ENCODE data around the gene SRP68. TPM values are rescaled to one million over a fixed set of nuclear protein-coding genes. Genes with fewer than 3 reads are reported as not detected.
A peak's percentile ranks its signal among the peaks of the same experiment; 100 is the strongest.

Gene SRP68
- total RNA-seq: 100 to 1,000 TPM; 106 to 108 TPM
- 54.9 TPM for polyA plus RNA-seq (2013, experiment 1 of 2)
- 60.0 TPM for polyA plus RNA-seq (2013, experiment 2 of 2)
- total RNA-seq: 32.2 to 124 (median 60.5) reads per million in 172 experiments

- Mint-ChIP-seq H3K27me3 (peaks cover 35% of the 10 kb centered on the region), H3K36me3 (ENCODE audit: low read depth) (peaks cover 35% of the 10 kb centered on the region), H3K27ac (peak within 1 kb of the TSS; percentile 91), H3K9me3 (no peaks in the 10 kb centered on the region), H3K4me1 (ENCODE audit: low read depth) (peaks cover 49% of the 10 kb centered on the region), H3K4me3 (peak within 1 kb of the TSS; percentile 95)
- Histone ChIP-seq H3K27me3 (ENCODE audit: control insufficient read depth in 1 of 2, insufficient read depth in 2 of 2, low read length in 2 of 2) (peaks cover 29 to 32% of the 10 kb centered on the region in 2 experiments), H3K4me3 (ENCODE audit: low read length) (peak within 1 kb of the TSS; percentile 99), H3K4me1 (ENCODE audit: insufficient read depth, low read length) (peaks cover 64% of the 10 kb centered on the region), H3K27ac (ENCODE audit: low read depth in 1 of 2, low read length in 2 of 2) (peak within 1 kb of the TSS; percentile 70 to 82), H3K36me3 (ENCODE audit: insufficient read depth, low read length) (peaks cover 20% of the 10 kb centered on the region), H3K9me3 (ENCODE audit: control insufficient read depth in 1 of 2, insufficient read depth in 1 of 2, low read length in 2 of 2) (peaks cover 0 to 20% of the 10 kb centered on the region in 2 experiments)
- intact Hi-C loops (cut with DNase I, micrococcal nuclease): loop anchor here in 1 of 2 experiments (1.0 kb wide), 1 partner anchor 281 kb away; the partner anchor contains the start of gene PRPSAP1
- TF ChIP-seq CTCF (IDR thresholded peaks at IDR 0.05): no peak
- ATAC-seq (ENCODE audit: poor library complexity): peak; percentile 79
- POLR2A ChIA-PET: interaction anchor here (0.8 to 1.8 kb wide), 4 partner anchors 9 to 196 kb away, joined by 3 to 10 read pairs (median 3); partner anchors contain the start of gene UBALD2
- peak; percentile 66 to 92 (median 82) for DNase-seq
- CTCF ChIA-PET: interaction anchor here (1.2 to 1.4 kb wide), 2 partner anchors 49 to 58 kb away, joined by 3 read pairs; no protein-coding TSS in a partner anchor
Observed at GRCh38 chr17:76072148-76072858, at the start of gene SRP68. SRP68 (minus strand) TSS chr17:76072517; CDS start chr17:76072491, 26 bp downstream.

GRCh38 chr17:76121932-76122430 lies 49.7 kb upstream of the SRP68 start:
- peak overlapping the region; percentile 52 for H3K4me3 ChIP-seq (ENCODE audit: low read length)
- Mint-ChIP-seq H3K27me3 (no peaks in the 10 kb centered on the region), H3K4me3 (no peak overlapping the region), H3K27ac (peak overlapping the region; percentile 42), H3K9me3 (no peaks in the 10 kb centered on the region), H3K36me3 (ENCODE audit: low read depth) (no peaks in the 10 kb centered on the region), H3K4me1 (ENCODE audit: low read depth) (peaks cover 17% of the 10 kb centered on the region)
- H3K36me3 ChIP-seq (ENCODE audit: insufficient read depth, low read length): no peaks in the 10 kb centered on the region
- intact Hi-C loops (cut with DNase I, micrococcal nuclease): loop anchor here (1.0 to 5.0 kb wide), 5 partner anchors 60 to 275 kb away; no protein-coding TSS in a partner anchor
- DNase-seq (peak in 3 of 14 experiments; percentile 21 to 49 (median 41)), ATAC-seq (ENCODE audit: poor library complexity) (peak; percentile 12)
- no peaks in the 10 kb centered on the region for H3K27me3 ChIP-seq (ENCODE audit: control insufficient read depth in 1 of 2, insufficient read depth in 2 of 2, low read length in 2 of 2)
- H3K9me3 ChIP-seq (ENCODE audit: control insufficient read depth in 1 of 2, insufficient read depth in 1 of 2, low read length in 2 of 2): no peaks in the 10 kb centered on the region
- CTCF ChIA-PET: interaction anchor here (0.6 to 9.6 kb wide), 50 partner anchors 13 to 232 kb away, joined by 3 to 130 read pairs (median 4); partner anchors contain the start of genes CDK3, FOXJ1, PRPSAP1 and SRP68
- no peak for TF ChIP-seq CTCF (IDR thresholded peaks at IDR 0.05)
- H3K4me1 ChIP-seq (ENCODE audit: insufficient read depth, low read length): peaks cover 31% of the 10 kb centered on the region
- no peak overlapping the region for H3K27ac ChIP-seq (ENCODE audit: low read depth in 1 of 2, low read length in 2 of 2)
- POLR2A ChIA-PET: interaction anchor here (0.9 to 4.5 kb wide), 6 partner anchors 30 to 158 kb away, joined by 3 to 43 read pairs (median 5); partner anchors contain the start of gene UBALD2

GRCh38 chr17:76120658-76121008 lies 48.3 kb upstream of the SRP68 start:
- no peak for ATAC-seq (ENCODE audit: poor library complexity)
- Histone ChIP-seq H3K4me1 (ENCODE audit: insufficient read depth, low read length) (peaks cover 25% of the 10 kb centered on the region), H3K27me3 (ENCODE audit: control insufficient read depth in 1 of 2, insufficient read depth in 2 of 2, low read length in 2 of 2) (no peaks in the 10 kb centered on the region), H3K4me3 (ENCODE audit: low read length) (no peak overlapping the region), H3K27ac (ENCODE audit: low read depth in 1 of 2, low read length in 2 of 2) (no peak overlapping the region), H3K9me3 (ENCODE audit: control insufficient read depth in 1 of 2, insufficient read depth in 1 of 2, low read length in 2 of 2) (no peaks in the 10 kb centered on the region), H3K36me3 (ENCODE audit: insufficient read depth, low read length) (no peaks in the 10 kb centered on the region)
- no peaks in the 10 kb centered on the region for H3K9me3 Mint-ChIP-seq
- no peaks in the 10 kb centered on the region for H3K36me3 Mint-ChIP-seq (ENCODE audit: low read depth)
- TF ChIP-seq CTCF (IDR thresholded peaks at IDR 0.05): no peak
- H3K4me3 Mint-ChIP-seq: no peak overlapping the region
- POLR2A ChIA-PET: interaction anchor here (0.6 to 4.5 kb wide), 5 partner anchors 25 to 159 kb away, joined by 3 to 43 read pairs (median 3); no protein-coding TSS in a partner anchor
- no peak overlapping the region for H3K27ac Mint-ChIP-seq
- no peaks in the 10 kb centered on the region for H3K27me3 Mint-ChIP-seq
- CTCF ChIA-PET: interaction anchor here (0.8 to 9.6 kb wide), 24 partner anchors 20 to 181 kb away, joined by 3 to 130 read pairs (median 6); partner anchors contain the start of genes FOXJ1, UBALD2 and ZACN
- no peak for DNase-seq
- peaks cover 5% of the 10 kb centered on the region for H3K4me1 Mint-ChIP-seq (ENCODE audit: low read depth)
- intact Hi-C loops (cut with DNase I, micrococcal nuclease): loop anchor here (1.0 to 5.0 kb wide), 5 partner anchors 62 to 277 kb away; no protein-coding TSS in a partner anchor
